ACC112 (cell line): Measurements from ENCODE around the gene RNLS.

ENCODE experiments used
- H2AFZ ChIP-seq: fragments of 200-600 bp; sonication (generic); one replicate; pipeline ENCODE4 v1.6.0; 2017; ENCODE audit warnings: antibody characterized with exemption, low read length; ENCODE audit not compliant: unreplicated experiment
- H3K27ac ChIP-seq: fragments of 200-600 bp; sonication (generic); 2 replicates; pipeline ENCODE4 v1.5.1; 2014; ENCODE audit warnings: low read depth, mild to moderate bottlenecking, antibody characterized with exemption, low read length, moderate library complexity
- H3K27me3 ChIP-seq: fragments of 200-600 bp; sonication (generic); 2 replicates; pipeline ENCODE4 v1.6.1; 2014; ENCODE audit warnings: mild to moderate bottlenecking, antibody characterized with exemption, low read length, moderate library complexity, mixed read lengths; ENCODE audit not compliant: insufficient read depth
- H3K36me3 ChIP-seq: fragments of 200-600 bp; sonication (generic); 2 replicates; pipeline ENCODE4 v1.6.1; 2016; ENCODE audit warnings: mild to moderate bottlenecking, antibody characterized with exemption, low read length, moderate library complexity, mixed read lengths; ENCODE audit not compliant: insufficient read depth
- H3K4me1 ChIP-seq: fragments of 200-600 bp; sonication (generic); one replicate; pipeline ENCODE4 v1.6.1; 2016; ENCODE audit warnings: low read length, mixed read lengths; ENCODE audit not compliant: insufficient read depth, unreplicated experiment, control insufficient read depth
- H3K4me3 ChIP-seq: fragments of 200-600 bp; sonication (generic); 2 replicates; pipeline ENCODE4 v1.5.1; 2014; ENCODE audit warnings: mild to moderate bottlenecking, low read depth, low read length
- H3K79me2 ChIP-seq: fragments of 200-600 bp; sonication (generic); one replicate; pipeline ENCODE4 v1.6.0; 2016; ENCODE audit warnings: low read length; ENCODE audit not compliant: control insufficient read depth, unreplicated experiment, insufficient read depth

RNLS gene

DNA sequence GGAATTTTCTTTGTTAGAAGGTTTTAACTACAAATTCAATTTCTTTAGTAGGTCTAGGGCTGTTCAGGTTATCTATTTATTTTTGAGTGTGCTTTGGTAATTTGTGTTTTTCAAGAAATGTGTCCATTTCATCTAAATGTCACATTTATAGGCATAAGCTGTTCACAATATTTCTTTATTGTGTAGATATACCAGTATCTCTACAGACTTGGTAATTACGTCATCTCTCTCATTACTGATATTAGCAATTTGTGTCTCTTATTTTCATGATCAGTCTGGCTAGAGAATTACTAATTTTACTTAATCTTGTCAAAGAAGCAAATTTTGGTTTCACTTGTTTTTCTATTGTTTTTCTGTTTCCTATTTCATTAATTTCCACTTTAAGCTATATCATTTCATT lies 152.0 kb downstream of the RNLS start:
- H3K4me3 ChIP-seq = no peak overlapping the region
- no peak overlapping the region for H2AFZ ChIP-seq
- no peaks in the 10 kb centered on the region for H3K36me3 ChIP-seq
- no peaks in the 10 kb centered on the region for H3K79me2 ChIP-seq
- no peaks in the 10 kb centered on the region for H3K27me3 ChIP-seq
- peaks cover 16% of the 10 kb centered on the region for H3K4me1 ChIP-seq
- H3K27ac ChIP-seq = no peak overlapping the region

DNA sequence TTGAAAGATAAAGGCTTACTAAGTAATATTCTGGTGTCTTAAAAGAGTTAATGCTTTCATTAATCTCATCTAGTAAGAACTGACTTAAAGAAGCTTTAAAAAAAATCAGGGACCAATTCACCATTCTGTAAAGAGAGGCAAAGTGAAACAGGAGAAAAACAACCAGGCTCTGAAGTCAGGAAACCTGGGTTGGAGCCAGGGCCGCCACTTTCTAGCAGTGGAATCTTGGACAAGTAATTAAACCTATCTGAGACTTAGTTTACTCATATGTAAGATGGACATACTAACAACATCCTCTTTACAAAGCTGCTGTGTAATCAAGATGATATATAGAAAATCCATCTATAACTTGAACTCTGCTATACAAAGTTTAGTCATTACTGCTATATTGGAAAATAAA lies 154.1 kb downstream of the RNLS start:
- peaks cover 16% of the 10 kb centered on the region for H3K4me1 ChIP-seq
- H3K79me2 ChIP-seq = no peaks in the 10 kb centered on the region
- no peaks in the 10 kb centered on the region for H3K27me3 ChIP-seq
- no peak overlapping the region for H3K4me3 ChIP-seq
- H2AFZ ChIP-seq = no peak overlapping the region
- H3K27ac ChIP-seq = 0 out of 2 replicates have a peak overlapping the region, but pooled peaks have one; percentile 7
- no peaks in the 10 kb centered on the region for H3K36me3 ChIP-seq

DNA sequence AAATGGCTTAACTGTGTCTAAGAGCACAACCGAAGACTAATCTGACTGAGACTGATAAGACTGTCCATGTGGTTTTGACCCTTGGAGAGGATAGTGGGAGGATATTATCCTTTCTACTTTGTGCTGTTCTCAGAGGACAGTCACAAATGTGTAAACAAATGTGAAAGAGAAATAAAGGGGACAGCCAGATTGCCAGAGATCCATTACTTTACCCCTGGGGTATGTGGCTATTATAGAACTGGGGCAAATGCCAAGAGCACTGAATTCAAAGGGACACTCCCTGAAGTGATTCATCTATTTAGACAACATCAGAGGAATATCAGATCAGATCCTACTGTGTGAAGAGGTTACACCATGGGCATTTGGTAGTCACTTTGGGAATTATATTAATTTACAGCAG lies 154.7 kb downstream of the RNLS start:
- Histone ChIP-seq H3K4me3 (peak overlapping the region; percentile 48), H3K79me2 (no peaks in the 10 kb centered on the region), H3K27me3 (no peaks in the 10 kb centered on the region), H3K4me1 (peaks cover 16% of the 10 kb centered on the region), H2AFZ (peak overlapping the region; percentile 57), H3K36me3 (no peaks in the 10 kb centered on the region), H3K27ac (peak overlapping the region; percentile 7; the same call in 1 of the 2 replicates)

DNA sequence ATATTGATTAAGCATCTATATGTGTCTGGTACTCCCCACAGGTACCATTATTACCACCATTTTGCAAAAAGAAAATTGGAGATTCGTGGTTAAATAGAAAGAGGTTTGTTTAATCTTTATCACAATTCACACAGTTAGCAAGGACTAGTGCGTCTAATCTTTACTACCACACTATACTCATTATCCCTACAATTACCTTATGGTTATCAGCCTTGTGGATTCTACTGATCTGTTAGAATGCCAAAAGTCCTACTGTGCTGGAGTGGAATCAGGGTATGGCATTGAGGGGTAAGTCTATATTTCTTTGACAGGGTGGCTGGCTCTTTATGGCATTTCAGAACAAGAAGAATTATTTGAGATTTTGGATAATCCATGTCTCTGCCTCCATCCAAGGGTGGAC lies 156.1 kb downstream of the RNLS start:
- no peaks in the 10 kb centered on the region for H3K27me3 ChIP-seq
- H2AFZ ChIP-seq = no peak overlapping the region
- no peaks in the 10 kb centered on the region for H3K79me2 ChIP-seq
- peaks cover 16% of the 10 kb centered on the region for H3K4me1 ChIP-seq
- no peak overlapping the region for H3K4me3 ChIP-seq
- H3K27ac ChIP-seq = no peak overlapping the region
- no peaks in the 10 kb centered on the region for H3K36me3 ChIP-seq

DNA sequence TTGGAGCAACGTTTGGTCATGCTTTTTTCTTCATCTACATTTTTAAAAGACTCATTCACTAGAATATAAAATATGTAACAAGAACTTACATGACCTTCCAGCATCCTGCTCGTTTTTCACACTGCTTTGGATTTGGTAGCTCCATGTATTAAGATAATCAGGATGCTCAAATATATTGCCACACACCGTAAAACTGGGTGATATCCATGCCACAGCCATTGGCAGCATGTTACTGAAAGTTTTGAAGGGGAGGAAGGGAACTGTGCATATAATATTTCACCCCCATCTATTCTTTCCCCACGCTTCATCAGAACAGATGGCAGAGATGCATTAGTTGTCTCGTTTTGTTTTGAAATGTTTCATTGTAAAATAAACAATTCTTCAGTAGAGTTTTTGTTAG lies 158.2 kb downstream of the RNLS start:
- Histone ChIP-seq H3K79me2 (no peaks in the 10 kb centered on the region), H2AFZ (no peak overlapping the region), H3K27ac (no peak overlapping the region), H3K4me3 (no peak overlapping the region), H3K36me3 (no peaks in the 10 kb centered on the region), H3K4me1 (peaks cover 16% of the 10 kb centered on the region), H3K27me3 (no peaks in the 10 kb centered on the region)

DNA sequence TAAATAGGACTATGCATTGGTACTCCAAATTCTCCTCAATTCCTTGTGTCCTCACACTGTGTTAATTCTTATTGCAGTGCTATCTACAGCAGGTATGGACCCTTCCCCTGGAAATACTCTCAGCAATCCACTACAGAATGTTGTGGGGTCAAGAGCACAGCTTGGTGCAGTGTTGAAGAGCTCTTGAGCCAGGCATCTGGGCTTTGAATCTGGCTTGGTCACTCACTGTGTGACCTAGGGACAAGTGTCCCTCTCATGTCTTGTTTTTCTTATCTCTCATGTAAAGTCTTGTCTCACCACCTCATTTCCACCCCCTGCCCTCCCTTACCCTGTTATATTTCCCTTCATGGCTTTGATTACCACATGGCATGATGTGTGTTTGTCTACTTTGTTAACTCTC lies 159.4 kb downstream of the RNLS start:
- H3K79me2 ChIP-seq = no peaks in the 10 kb centered on the region
- no peak overlapping the region for H3K4me3 ChIP-seq
- H2AFZ ChIP-seq = no peak overlapping the region
- H3K27me3 ChIP-seq = no peaks in the 10 kb centered on the region
- peaks cover 12% of the 10 kb centered on the region for H3K4me1 ChIP-seq
- H3K27ac ChIP-seq = no peak overlapping the region
- no peaks in the 10 kb centered on the region for H3K36me3 ChIP-seq

DNA sequence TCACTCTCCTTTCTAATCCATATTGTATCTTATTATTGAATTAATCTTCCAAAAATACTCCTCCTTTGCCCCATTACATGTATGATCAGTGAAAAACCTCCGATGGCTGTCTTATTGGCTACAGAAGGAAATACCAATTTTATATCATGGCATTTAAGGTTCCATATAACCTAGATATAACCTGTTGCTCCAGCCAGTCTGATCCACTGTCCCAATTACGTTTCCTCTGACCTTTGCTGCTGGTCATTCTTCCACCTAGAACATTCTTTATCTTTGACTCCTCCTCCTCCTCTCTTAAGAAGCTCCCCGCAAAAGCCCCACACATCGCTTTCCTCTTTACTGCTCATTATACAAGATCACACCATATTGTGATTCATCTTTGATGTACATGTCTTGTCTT lies 161.5 kb downstream of the RNLS start:
- no peak overlapping the region for H3K4me3 ChIP-seq
- no peak overlapping the region for H2AFZ ChIP-seq

DNA sequence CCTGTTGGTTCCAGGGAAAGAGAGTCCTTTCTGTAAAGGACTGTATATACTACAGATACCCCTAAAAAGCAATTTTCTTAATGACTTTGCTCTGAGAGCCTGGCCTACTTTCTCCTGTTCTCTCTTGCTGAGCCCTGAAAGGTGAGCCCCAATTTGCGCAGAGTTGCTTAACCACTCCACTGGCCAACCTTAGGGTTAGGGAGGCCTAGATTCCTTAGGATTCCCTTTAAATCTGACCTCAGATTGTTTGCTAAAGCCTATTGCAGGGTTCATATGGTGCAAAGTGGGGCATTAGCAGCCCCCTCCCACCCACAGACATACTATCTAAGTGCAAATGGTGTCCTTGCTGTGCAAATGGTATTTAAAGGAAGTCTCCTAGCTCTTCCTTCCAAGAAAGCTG lies 164.2 kb downstream of the RNLS start:
- no peaks in the 10 kb centered on the region for H3K27me3 ChIP-seq
- H3K36me3 ChIP-seq = no peaks in the 10 kb centered on the region
- H2AFZ ChIP-seq = no peak overlapping the region
- no peak overlapping the region for H3K4me3 ChIP-seq
- H3K27ac ChIP-seq = no peak overlapping the region
- H3K79me2 ChIP-seq = no peaks in the 10 kb centered on the region
- no peaks in the 10 kb centered on the region for H3K4me1 ChIP-seq

More for the DNA sequence above, 161.5 kb downstream of the RNLS start:
- Histone ChIP-seq H3K79me2 (no peaks in the 10 kb centered on the region), H3K36me3 (no peaks in the 10 kb centered on the region), H3K27me3 (no peaks in the 10 kb centered on the region), H3K4me1 (no peaks in the 10 kb centered on the region), H3K27ac (no peak overlapping the region)

DNA sequence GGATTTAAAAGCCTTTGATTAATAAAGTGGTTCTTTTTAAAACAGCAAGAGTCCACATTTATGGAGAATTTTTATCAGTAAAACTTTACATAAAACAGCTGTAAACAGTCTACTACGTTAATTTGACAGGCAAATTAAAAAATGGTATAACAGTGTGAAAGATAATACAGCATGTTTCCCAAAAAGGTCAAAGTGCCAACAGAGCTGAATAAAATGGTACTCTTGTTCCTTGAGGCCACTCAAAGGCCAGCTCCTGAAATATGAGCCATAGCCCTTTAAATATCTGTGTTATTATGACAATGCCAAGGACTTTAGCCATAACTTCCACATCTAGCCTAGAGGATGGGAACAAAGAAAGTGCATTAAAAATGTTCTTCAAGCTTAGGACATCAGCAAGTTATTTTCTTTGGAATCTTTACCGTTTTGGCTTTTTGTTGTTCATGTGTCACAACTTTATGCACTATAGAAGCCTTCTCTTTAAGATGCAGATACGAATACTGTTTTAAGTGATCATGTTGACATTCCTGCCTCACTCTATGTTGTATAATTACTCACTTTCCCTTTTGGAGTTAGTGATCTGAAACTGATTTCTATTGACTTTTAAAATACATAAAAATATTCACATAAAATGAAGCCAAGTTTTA lies 165.6 kb downstream of the RNLS start:
- no peak overlapping the region for H2AFZ ChIP-seq
- H3K27me3 ChIP-seq = no peaks in the 10 kb centered on the region
- no peaks in the 10 kb centered on the region for H3K4me1 ChIP-seq
- H3K79me2 ChIP-seq = no peaks in the 10 kb centered on the region
- H3K36me3 ChIP-seq = no peaks in the 10 kb centered on the region
- H3K4me3 ChIP-seq = 0 out of 2 replicates have a peak overlapping the region, but pooled peaks have one; percentile 10
- H3K27ac ChIP-seq = no peak overlapping the region

DNA sequence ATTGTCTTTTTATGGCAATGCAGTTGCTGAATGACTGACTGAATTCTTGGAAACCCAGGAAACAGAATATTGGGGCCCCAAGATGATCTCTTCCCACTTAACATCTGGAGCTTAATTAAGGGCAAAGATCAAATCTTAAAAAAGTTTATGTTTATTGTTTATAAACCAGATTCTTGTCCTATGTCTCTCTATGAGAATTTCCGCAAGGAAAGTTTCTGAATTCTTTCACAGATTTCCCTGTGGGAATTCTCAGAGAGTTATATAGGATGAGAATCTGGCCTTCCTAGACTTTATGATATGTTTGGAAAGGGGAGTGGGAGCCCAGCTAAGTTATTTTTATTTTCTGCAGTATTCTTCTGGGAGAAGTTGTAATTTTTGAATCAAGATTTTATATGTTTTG lies 166.3 kb downstream of the RNLS start:
- no peak overlapping the region for H2AFZ ChIP-seq
- no peak overlapping the region for H3K4me3 ChIP-seq
- no peaks in the 10 kb centered on the region for H3K4me1 ChIP-seq
- no peaks in the 10 kb centered on the region for H3K27me3 ChIP-seq
- no peaks in the 10 kb centered on the region for H3K36me3 ChIP-seq
- H3K27ac ChIP-seq = no peak overlapping the region
- H3K79me2 ChIP-seq = no peaks in the 10 kb centered on the region

DNA sequence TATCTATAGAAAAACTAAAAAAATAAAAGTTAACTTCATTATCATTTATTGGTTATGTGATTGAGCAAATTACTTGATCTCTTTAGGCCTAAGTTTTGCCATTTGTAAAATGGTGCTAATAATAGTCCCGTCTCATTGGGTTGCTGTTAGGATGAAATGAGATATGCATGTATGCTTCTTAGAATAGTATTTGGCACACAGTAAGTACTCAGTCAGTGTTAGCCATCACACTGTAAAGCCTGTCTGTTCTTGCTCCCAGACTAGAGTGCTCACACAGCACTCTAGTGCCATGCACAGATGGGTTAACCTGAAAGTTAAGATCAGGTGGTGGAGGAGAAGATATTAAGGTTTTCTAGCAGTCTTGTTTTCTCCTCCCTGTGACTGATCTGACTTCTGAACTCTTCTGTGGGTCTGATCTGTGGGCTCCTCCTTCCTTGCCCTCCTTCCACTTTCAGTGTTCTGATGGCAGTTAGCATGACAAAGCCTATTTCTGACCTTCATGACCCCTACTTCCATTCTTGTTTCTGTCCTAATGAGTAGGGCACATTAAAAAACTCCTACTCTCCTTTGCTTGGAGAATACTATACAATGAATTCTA lies 167.5 kb downstream of the RNLS start:
- no peaks in the 10 kb centered on the region for H3K79me2 ChIP-seq
- H3K27ac ChIP-seq = no peak overlapping the region
- no peak overlapping the region for H2AFZ ChIP-seq

More for the DNA sequence above, 167.5 kb downstream of the RNLS start:
- Histone ChIP-seq H3K36me3 (no peaks in the 10 kb centered on the region), H3K4me3 (no peak overlapping the region), H3K27me3 (no peaks in the 10 kb centered on the region), H3K4me1 (no peaks in the 10 kb centered on the region)
